MCF 10A (cell line): Measurements from ENCODE around the gene CDK4. TPM values are rescaled to one million over a fixed set of nuclear protein-coding genes. Genes with fewer than 3 reads are reported as not detected.
"Not testable (repeated sequence)": the region's sequence is repeated elsewhere in the genome, so short reads cannot be mapped to it uniquely, and the experiment has no call there.

Experiments
- BruUV-seq: library from RNA; stranded (reverse); fragments of 400-500 nt; replicated peaks from 2 replicates; lab custom pipeline; 2021; lab: Mats Ljungman, UMichigan
- CTCF ChIA-PET: fragments of 300-600 bp; sonication (Branson Sonifier 250); formaldehyde crosslinking; extraction: SDS; loops from one replicate; lab custom pipeline; 2021; ENCODE audit warnings: antibody characterized with exemption, inconsistent platforms; lab: Yijun Ruan, JAX
- POLR2A ChIA-PET: fragments of 300-600, 350-650 bp; sonication (Branson Sonifier 250); formaldehyde crosslinking; extraction: SDS; loops from one replicate; lab custom pipeline; 2020; ENCODE audit warnings: antibody characterized with exemption, inconsistent platforms; lab: Yijun Ruan, JAX
- DNase-seq: peaks from one replicate; pipeline ENCODE4 v3.0.0-alpha.2; 2018; ENCODE audit not compliant: unreplicated experiment
- H3K27ac Mint-ChIP-seq: one replicate; pipeline ENCODE4 v1.8.0; 2022; ENCODE audit warnings: mild to moderate bottlenecking, low read depth, mixed read lengths; ENCODE audit not compliant: unreplicated experiment
- H3K27me3 Mint-ChIP-seq: one replicate; pipeline ENCODE4 v1.8.0; 2022; ENCODE audit warnings: mixed read lengths; ENCODE audit not compliant: insufficient read depth, unreplicated experiment
- H3K36me3 Mint-ChIP-seq: one replicate; pipeline ENCODE4 v1.8.0; 2022; ENCODE audit warnings: mild to moderate bottlenecking, moderate library complexity, mixed read lengths; ENCODE audit not compliant: insufficient read depth, unreplicated experiment
- H3K4me1 Mint-ChIP-seq: one replicate; pipeline ENCODE4 v1.8.0; 2022; ENCODE audit warnings: mixed read lengths; ENCODE audit not compliant: insufficient read depth, unreplicated experiment
- H3K4me3 Mint-ChIP-seq: one replicate; pipeline ENCODE4 v1.8.0; 2022; ENCODE audit warnings: mild to moderate bottlenecking, moderate library complexity, mixed read lengths; ENCODE audit not compliant: unreplicated experiment
- H3K9me3 Mint-ChIP-seq: one replicate; pipeline ENCODE4 v1.8.0; 2022; ENCODE audit warnings: mixed read lengths; ENCODE audit not compliant: unreplicated experiment
- CTCF ChIP-seq: fragments of 200-600 bp; IDR thresholded peaks from one replicate; pipeline ENCODE4 v1.8.0; 2022; ENCODE audit warnings: antibody characterized with exemption, mild to moderate bottlenecking; ENCODE audit not compliant: unreplicated experiment
- intact Hi-C: fragments of 100-400 bp; cut with micrococcal nuclease; formaldehyde crosslinking; loops from 2 replicates; pipeline ENCODE4 v1.14.1; 2022
- total RNA-seq: library from RNA; stranded (reverse); gene quantifications from 2 replicates; pipeline ENCODE4 v1.2.3, GENCODE V29; 2022

CDK4 gene
- total RNA-seq, 1 experiment from 2014 or later = 123 TPM

GRCh38 chr12:57717131-57717530 lies 35.0 kb downstream of the CDK4 start:
- Mint-ChIP-seq H3K36me3 (peaks cover 49% of the 10 kb centered on the region), H3K4me3 (no peak overlapping the region), H3K27ac (no peak overlapping the region), H3K9me3 (no peaks in the 10 kb centered on the region), H3K27me3 (no peaks in the 10 kb centered on the region), H3K4me1 (no peaks in the 10 kb centered on the region)
- CTCF ChIA-PET = interaction anchor here (0.7 to 1.2 kb wide), 4 partner anchors 9 to 183 kb away, joined by 3 to 4 read pairs (median 3); no protein-coding TSS in a partner anchor
- BruUV-seq = no TSS peak
- TF ChIP-seq CTCF = no peak
- DNase-seq = no peak
- POLR2A ChIA-PET = no interaction called here
- intact Hi-C loops = no loop called here

GRCh38 chr12:57716305-57716704 lies 35.8 kb downstream of the CDK4 start:
- no peak for DNase-seq
- H3K27me3 Mint-ChIP-seq = no peaks in the 10 kb centered on the region
- no peak for TF ChIP-seq CTCF
- CTCF ChIA-PET = interaction anchor here (0.7 to 0.8 kb wide), 2 partner anchors 10 to 183 kb away, joined by 3 to 4 read pairs; no protein-coding TSS in a partner anchor
- no peaks in the 10 kb centered on the region for H3K4me1 Mint-ChIP-seq
- BruUV-seq = no TSS peak
- H3K9me3 Mint-ChIP-seq = no peaks in the 10 kb centered on the region
- no peak overlapping the region for H3K27ac Mint-ChIP-seq
- no peak overlapping the region for H3K4me3 Mint-ChIP-seq
- intact Hi-C loops = no loop called here
- peaks cover 51% of the 10 kb centered on the region for H3K36me3 Mint-ChIP-seq
- POLR2A ChIA-PET = no interaction called here

GRCh38 chr12:57715786-57716185 lies 36.3 kb downstream of the CDK4 start:
- no peak for TF ChIP-seq CTCF
- DNase-seq = no peak
- no peaks in the 10 kb centered on the region for H3K27me3 Mint-ChIP-seq
- H3K9me3 Mint-ChIP-seq = no peaks in the 10 kb centered on the region
- intact Hi-C loops = no loop called here
- CTCF ChIA-PET = no interaction called here
- H3K4me3 Mint-ChIP-seq = no peak overlapping the region
- no peak overlapping the region for H3K27ac Mint-ChIP-seq
- no TSS peak for BruUV-seq
- POLR2A ChIA-PET = no interaction called here
- no peaks in the 10 kb centered on the region for H3K4me1 Mint-ChIP-seq
- peaks cover 56% of the 10 kb centered on the region for H3K36me3 Mint-ChIP-seq

- not testable (repeated sequence) for H3K4me1 Mint-ChIP-seq
Observed at GRCh38 chr12:57715036-57715748, 36.9 kb downstream of the CDK4 start.

More at GRCh38 chr12:57715036-57715748, 36.9 kb downstream of the CDK4 start:
- BruUV-seq, DNase-seq, H3K27ac Mint-ChIP-seq, H3K27me3 Mint-ChIP-seq, H3K9me3 Mint-ChIP-seq, H3K4me3 Mint-ChIP-seq, intact Hi-C loops, POLR2A ChIA-PET: not testable (repeated sequence)
- CTCF ChIA-PET = interaction anchor here (2.7 kb wide), 1 partner anchor 11 kb away, joined by 10 read pairs; no protein-coding TSS in a partner anchor
- H3K36me3 Mint-ChIP-seq = peaks cover 57% of the 10 kb centered on the region
